ENCODE results near the gene NR4A1. TPM values are rescaled to one million over a fixed set of nuclear protein-coding genes. Genes with fewer than 3 reads are reported as not detected.
"Not testable (repeated sequence)": the region's sequence is repeated elsewhere in the genome, so short reads cannot be mapped to it uniquely, and the experiment has no call there.

The NR4A1 gene
- total and polyA plus RNA-seq, 2 experiments from 2014 or later, result 13.7 to 24.1 TPM

- Histone ChIP-seq H3K27me3 (peaks cover 26% of the 10 kb centered on the region), H3K36me3 (no peaks in the 10 kb centered on the region), H3K4me3 (no peak overlapping the region), H3K9me3 (ENCODE audit: low read depth) (no peaks in the 10 kb centered on the region), H3K4me1 (ENCODE audit: low read depth) (no peaks in the 10 kb centered on the region), H3K27ac (no peak overlapping the region)
- TF ChIP-seq CTCF (IDR thresholded peaks at IDR 0.05; ENCODE audit: low read depth, low read length), result no peak
- DNase-seq (ENCODE audit: low read depth in 1 of 2, low spot score in 1 of 2), result no peak
Observed at GRCh38 chr12:52097045-52097666, 45.9 kb downstream of the NR4A1 start.

GRCh38 chr12:52104431-52105089 is 53.3 kb downstream of the NR4A1 start:
- not testable (repeated sequence) for H3K36me3 ChIP-seq; H3K9me3 ChIP-seq (ENCODE audit: low read depth); H3K27ac ChIP-seq; H3K4me3 ChIP-seq; DNase-seq (ENCODE audit: low read depth in 1 of 2, low spot score in 1 of 2); H3K4me1 ChIP-seq (ENCODE audit: low read depth)
- H3K27me3 ChIP-seq, result peaks cover 37% of the 10 kb centered on the region

Other genes starting within 250 kb of the NR4A1 start
- gene FIGNL2, start 202.7 kb upstream of the NR4A1 start, total RNA-seq, result 10.5 and 14.1 TPM in 2 replicates
- gene FIGNL2, start 202.7 kb upstream of the NR4A1 start, polyA plus RNA-seq, result 3.0 and 5.0 TPM in 2 replicates
- 0.30 TPM in 1 of 2 replicates, not detected in the other for gene ANKRD33, start 163.3 kb upstream of the NR4A1 start, total RNA-seq
- 1.2 TPM in 1 of 2 replicates, not detected in the other for gene ANKRD33, start 163.3 kb upstream of the NR4A1 start, polyA plus RNA-seq
- 0.81 and 5.5 TPM in 2 replicates for gene ACVRL1, start 143.9 kb upstream of the NR4A1 start, total RNA-seq
- gene ACVRL1, start 143.9 kb upstream of the NR4A1 start, polyA plus RNA-seq, result 2.5 TPM in 1 of 2 replicates, not detected in the other
- gene ACVR1B, start 99.7 kb upstream of the NR4A1 start, total RNA-seq, result 38.1 and 46.4 TPM in 2 replicates
- 11.9 and 12.5 TPM in 2 replicates for gene ACVR1B, start 99.7 kb upstream of the NR4A1 start, polyA plus RNA-seq
- 8.2 and 12.5 TPM in 2 replicates for gene TAMALIN, start 44.5 kb upstream of the NR4A1 start, total RNA-seq
- 8.2 and 15.0 TPM in 2 replicates for gene TAMALIN, start 44.5 kb upstream of the NR4A1 start, polyA plus RNA-seq
- 37.4 and 39.9 TPM in 2 replicates for gene ATG101, start 18.5 kb downstream of the NR4A1 start, total RNA-seq
- 32.5 and 36.6 TPM in 2 replicates for gene ATG101, start 18.5 kb downstream of the NR4A1 start, polyA plus RNA-seq
- gene SMIM41, start 28.3 kb downstream of the NR4A1 start, total RNA-seq, result not detected in 2 replicates
- not detected in 2 replicates for gene SMIM41, start 28.3 kb downstream of the NR4A1 start, polyA plus RNA-seq
- gene KRT80, start 140.6 kb downstream of the NR4A1 start, total RNA-seq, result not detected in 2 replicates
- gene KRT80, start 140.6 kb downstream of the NR4A1 start, polyA plus RNA-seq, result not detected in 2 replicates
- gene KRT7, start 181.8 kb downstream of the NR4A1 start, total RNA-seq, result 0.21 and 0.36 TPM in 2 replicates
- 0.50 TPM in 1 of 2 replicates, not detected in the other for gene KRT7, start 181.8 kb downstream of the NR4A1 start, polyA plus RNA-seq
- 0.14 TPM in 1 of 2 replicates, not detected in the other for gene KRT86, start 223.2 kb downstream of the NR4A1 start, total RNA-seq
- 0.35 TPM in 1 of 2 replicates, not detected in the other for gene KRT86, start 223.2 kb downstream of the NR4A1 start, polyA plus RNA-seq
- not detected in 2 replicates for gene KRT81, start 240.1 kb downstream of the NR4A1 start, total RNA-seq
- gene KRT81, start 240.1 kb downstream of the NR4A1 start, polyA plus RNA-seq, result not detected in 2 replicates

All from cardiac muscle cell (in vitro differentiated cells and primary cell).